SKM-1 (cell line): ENCODE measurements around the gene OR2V2.
"Not testable (repeated sequence)": the region's sequence is repeated elsewhere in the genome, so short reads cannot be mapped to it uniquely, and the experiment has no call there.

Source experiments
- DNase-seq: peaks from one replicate; lab custom pipeline; 2025; ENCODE audit not compliant: unreplicated experiment; lab: John Stamatoyannopoulos, UW

OR2V2 gene

DNA sequence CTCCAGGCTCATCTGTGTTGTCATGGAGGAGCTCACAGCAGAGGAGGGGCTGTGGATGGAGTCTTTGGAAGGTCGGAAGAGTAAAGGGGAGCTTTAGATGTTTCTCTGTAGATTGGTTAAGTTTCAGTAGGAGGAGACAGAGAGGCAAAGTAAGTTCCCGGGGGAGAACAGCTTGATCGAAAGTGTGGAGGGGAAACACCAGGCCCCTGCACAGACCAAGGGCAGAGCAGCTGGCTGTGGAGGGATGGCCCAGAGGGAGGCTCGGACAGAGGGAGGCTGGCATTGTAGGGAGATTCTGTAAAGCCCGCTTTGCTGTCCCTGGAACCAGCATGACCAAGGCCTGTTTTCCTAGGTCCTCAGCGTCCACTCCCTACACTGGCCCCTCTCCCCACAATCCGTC, 5.3 kb upstream of the OR2V2 start:
- DNase-seq: no peak

DNA sequence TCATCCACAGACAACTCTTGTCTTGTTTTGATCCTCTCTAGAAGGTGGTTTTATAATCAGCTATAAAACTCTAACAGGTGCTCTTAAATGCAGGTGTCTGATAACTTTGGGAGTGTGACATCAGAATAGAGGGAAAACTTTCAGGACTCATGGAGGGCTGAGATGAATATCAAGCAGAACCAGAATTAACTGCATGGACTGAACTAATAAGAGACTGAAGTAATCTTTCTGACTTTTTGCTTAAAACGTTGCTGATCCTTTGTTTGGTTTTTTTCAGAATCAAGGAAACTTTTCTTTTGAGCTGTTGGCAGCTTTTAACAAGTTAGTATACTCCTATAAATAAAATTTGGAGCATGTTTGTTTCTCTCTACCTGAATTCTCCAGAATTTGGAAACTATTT, 2.3 kb upstream of the OR2V2 start:
- DNase-seq: no peak

DNA sequence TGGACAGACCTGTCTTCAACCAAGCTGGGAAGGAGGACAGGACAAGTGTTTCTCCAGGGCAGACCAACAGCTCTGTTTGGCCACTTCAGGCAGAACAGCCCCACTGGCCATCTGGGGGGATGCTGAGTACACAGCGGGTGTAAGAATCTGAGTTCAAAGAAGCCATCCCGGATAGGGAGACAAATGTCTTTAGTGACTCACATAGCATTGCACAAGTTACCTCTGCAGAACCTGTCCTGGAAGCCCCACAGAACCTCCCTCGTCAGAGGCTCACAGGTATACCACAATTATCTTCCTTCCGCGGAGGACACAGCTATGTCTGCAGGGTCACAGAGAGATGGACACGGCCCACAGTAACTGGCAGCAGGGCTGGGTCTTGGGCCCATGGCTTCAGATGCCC, 2.0 kb downstream of the OR2V2 start:
- no peak for DNase-seq

- no peak for DNase-seq
Observed at GRCh38 chr5:181149806-181150733, 2.7 kb downstream of the OR2V2 start.

DNA sequence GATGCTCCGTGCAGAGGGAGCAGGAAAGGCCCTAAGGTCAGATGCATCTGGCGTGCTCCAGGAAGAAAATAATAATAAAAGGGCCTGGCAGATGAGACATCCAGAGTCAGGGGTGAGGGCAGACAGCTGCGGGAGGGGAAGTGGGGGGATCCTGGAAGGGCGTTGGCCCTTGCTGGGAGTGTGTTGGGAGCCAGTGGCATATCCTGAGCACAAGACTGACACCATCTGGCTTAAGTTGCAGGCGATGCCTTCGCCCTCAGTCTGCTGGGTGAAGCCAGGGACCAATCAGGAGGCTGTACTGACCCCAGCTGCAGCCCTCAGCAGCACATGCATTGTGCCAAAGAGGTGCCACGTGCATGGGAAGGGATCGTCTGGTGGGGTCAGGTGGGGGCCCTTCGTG, 3.8 kb downstream of the OR2V2 start:
- no peak for DNase-seq

DNA sequence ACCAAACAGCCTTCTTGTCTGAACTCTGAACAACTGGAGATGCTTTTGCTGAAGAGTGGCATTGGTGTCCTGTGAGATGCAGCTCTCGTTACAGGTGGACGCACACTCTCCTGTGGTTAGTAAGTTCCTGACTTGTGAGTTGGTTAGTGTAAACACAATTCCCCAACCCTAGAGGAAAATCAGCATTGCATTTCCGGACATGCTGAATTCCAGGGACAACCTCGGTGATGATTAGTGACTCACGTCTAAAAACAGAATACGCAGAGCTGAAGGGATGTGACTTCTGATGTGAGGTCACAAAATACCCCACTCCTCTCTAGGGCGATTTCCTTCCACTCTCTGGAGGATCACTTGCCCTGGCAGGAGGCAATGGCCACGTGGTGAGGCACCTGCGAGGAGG, 5.0 kb downstream of the OR2V2 start:
- DNase-seq: no peak

DNA sequence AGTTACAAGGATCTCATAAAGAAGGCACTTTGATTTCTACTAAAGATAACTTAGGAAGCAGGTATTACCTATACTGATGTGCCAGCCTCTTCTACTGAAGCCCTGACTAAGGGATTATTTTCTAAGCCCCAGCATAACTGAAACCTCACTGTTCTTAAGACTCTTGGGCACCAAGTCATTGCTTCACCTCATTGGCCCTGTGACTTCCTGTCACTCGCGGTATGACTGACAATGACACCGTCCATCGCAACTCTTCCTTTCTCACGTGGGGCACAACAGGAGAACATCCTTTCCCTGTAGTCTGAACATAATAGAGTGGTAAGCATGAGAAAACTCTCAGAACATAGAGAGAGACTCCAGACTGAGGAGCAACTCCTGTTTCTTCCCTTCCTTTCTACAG, 6.4 kb downstream of the OR2V2 start:
- no peak for DNase-seq

DNA sequence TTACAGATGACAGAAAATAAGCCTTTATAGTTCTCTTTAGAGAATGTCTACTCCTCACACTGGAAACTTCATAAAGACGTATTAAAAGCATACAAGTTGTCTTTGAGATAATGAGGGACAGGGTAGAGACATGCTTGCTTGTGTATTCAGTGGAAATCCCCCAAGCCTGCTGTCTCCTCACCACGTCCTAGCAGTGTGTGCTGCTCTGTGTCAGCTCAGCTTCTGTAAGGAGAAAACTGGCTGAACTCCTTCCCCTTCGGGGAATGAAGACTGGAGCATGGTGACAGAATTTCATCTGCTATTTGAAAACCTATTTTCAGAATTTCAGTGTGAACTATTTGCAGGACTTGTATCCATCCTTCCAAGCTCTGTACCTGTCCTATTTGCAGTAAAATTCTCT, 9.4 kb downstream of the OR2V2 start:
- no peak for DNase-seq

GRCh38 chr5:181158869-181159268, 11.5 kb downstream of the OR2V2 start:
- DNase-seq: no peak

- DNase-seq: peak; percentile 56
Observed at GRCh38 chr5:181159286-181160151, 12.1 kb downstream of the OR2V2 start.

DNA sequence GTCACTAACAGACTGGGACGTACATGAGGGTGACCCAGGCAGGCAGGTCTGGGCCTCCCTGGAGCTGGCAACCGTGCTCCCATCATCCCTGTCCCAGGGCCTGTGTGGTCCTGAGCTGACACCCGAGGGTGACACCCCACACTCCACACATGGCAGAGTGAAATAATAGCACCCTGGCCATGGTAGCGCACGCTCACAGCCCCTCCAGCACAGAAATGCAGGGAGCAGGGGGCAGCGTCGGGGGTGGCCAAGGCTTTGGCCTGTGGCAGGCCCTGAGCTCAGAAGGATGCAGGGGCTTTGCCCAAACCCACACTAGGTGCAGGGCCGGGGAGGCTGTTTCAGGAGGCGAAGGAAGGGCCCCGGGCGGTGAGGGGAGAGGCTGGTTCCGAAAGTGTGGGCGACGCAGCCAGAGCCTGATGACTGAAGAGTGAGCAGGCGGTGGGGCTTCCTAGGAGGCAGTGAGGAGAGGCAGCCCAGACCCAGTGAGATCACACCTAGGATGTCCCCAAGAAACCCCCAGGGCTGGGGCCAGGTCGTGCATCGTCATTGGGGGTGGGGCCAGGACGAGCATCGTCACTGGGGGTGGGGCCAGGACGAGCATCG, 12.9 kb downstream of the OR2V2 start:
- DNase-seq: no peak

DNA sequence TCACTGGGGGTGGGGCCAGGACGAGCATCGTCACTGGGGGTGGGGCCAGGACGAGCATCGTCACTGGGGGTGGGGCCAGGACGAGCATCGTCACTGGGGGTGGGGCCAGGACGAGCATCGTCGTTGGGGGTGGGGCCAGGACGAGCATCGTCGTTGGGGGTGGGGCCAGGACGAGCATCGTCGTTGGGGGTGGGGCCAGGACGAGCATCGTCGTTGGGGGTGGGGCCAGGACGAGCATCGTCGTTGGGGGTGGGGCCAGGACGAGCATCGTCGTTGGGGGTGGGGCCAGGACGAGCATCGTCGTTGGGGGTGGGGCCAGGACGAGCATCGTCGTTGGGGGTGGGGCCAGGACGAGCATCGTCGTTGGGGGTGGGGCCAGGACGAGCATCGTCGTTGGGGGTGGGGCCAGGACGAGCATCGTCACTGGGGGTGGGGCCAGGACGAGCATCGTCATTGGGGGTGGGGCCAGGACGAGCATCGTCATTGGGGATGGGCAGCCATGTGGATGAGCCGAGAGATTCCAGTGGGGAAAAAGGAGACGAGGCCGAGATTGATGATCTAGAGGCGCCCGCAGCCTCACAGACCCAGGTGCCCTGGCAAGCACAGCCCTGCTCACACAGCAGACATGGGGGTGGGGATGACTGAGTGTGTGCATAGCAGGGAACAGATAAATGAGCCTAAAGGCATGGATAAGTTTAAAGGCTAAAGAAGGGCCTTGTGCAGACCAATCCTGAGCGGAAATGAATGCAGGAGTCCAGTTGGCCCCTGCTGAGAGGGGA, 13.6 kb downstream of the OR2V2 start:
- not testable (repeated sequence) for DNase-seq

- DNase-seq: no peak
Observed at GRCh38 chr5:181161534-181162175, 14.3 kb downstream of the OR2V2 start.

DNA sequence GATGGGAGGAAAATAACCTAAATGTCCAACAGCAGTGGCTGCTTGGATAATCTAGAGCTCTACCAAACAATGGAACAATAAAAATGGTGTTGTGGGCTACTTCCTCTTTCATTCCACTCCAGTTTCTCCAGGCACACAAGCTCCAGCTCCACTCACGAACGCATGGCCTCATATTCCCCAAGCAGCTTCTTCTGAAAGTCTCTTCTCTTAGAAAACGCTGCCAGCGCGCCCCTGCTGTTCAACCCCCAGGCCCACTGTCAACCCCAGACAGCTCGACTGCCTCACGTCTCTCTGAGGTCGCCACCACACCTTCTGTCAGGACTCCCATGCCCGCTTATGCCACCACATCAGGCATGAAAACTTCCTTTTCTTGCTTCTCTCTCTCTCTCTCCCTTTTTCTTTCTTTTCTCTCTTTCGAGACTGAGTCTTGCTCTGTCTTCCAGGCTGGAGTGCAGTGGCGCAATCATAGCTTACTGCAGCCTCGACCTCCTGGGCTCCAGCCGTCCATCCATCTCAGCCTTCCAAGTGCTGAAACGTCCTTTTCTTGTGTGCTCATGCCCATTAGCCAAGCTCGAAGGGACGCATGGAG, 16.2 kb downstream of the OR2V2 start:
- DNase-seq: no peak

- DNase-seq: no peak
Observed at GRCh38 chr5:181164076-181164952, 16.9 kb downstream of the OR2V2 start.

- DNase-seq: no peak
Observed at GRCh38 chr5:181166812-181167733, 19.7 kb downstream of the OR2V2 start.

GRCh38 chr5:181167814-181168488, 20.6 kb downstream of the OR2V2 start:
- DNase-seq: no peak
